Fibroblast of skin of abdomen (primary cell): ENCODE data around the gene ANKRD44.
A peak's percentile ranks its signal among the peaks of the same experiment; 100 is the strongest.
"Not testable (repeated sequence)": the region's sequence is repeated elsewhere in the genome, so short reads cannot be mapped to it uniquely, and the experiment has no call there.

Source experiments
- DNase-seq: peaks from one replicate; pipeline ENCODE4 v3.0.0-alpha.2; 2013

ANKRD44 gene

GRCh38 chr2:197071790-197072436, 238.7 kb downstream of the ANKRD44 start:
- peak; percentile 44 for DNase-seq

- DNase-seq = no peak
Observed at GRCh38 chr2:197071213-197071612, 239.4 kb downstream of the ANKRD44 start.

GRCh38 chr2:197069958-197070357, 240.6 kb downstream of the ANKRD44 start:
- DNase-seq = no peak

GRCh38 chr2:197062574-197062973, 248.0 kb downstream of the ANKRD44 start:
- not testable (repeated sequence) for DNase-seq

GRCh38 chr2:197059477-197059876, 251.1 kb downstream of the ANKRD44 start:
- DNase-seq = peak; percentile 25

- no peak for DNase-seq
Observed at GRCh38 chr2:197058777-197059300, 251.7 kb downstream of the ANKRD44 start.

- no peak for DNase-seq
Observed at GRCh38 chr2:197057959-197058358, 252.6 kb downstream of the ANKRD44 start.

- no peak for DNase-seq
Observed at GRCh38 chr2:197055045-197055444, 255.5 kb downstream of the ANKRD44 start.

GRCh38 chr2:197054437-197054836, 256.1 kb downstream of the ANKRD44 start:
- DNase-seq = peak; percentile 51

GRCh38 chr2:197052356-197052755, 258.2 kb downstream of the ANKRD44 start:
- DNase-seq = no peak

GRCh38 chr2:197045115-197045514, 265.5 kb downstream of the ANKRD44 start:
- DNase-seq = no peak

GRCh38 chr2:197042739-197043196, 267.8 kb downstream of the ANKRD44 start:
- no peak for DNase-seq

GRCh38 chr2:197037863-197038398, 272.6 kb downstream of the ANKRD44 start:
- no peak for DNase-seq

- DNase-seq = no peak
Observed at GRCh38 chr2:197035002-197035401, 275.6 kb downstream of the ANKRD44 start.

- no peak for DNase-seq
Observed at GRCh38 chr2:197034292-197034691, 276.3 kb downstream of the ANKRD44 start.

GRCh38 chr2:197033222-197033621, 277.4 kb downstream of the ANKRD44 start:
- DNase-seq = peak; percentile 20

- no peak for DNase-seq
Observed at GRCh38 chr2:197031803-197032202, 278.8 kb downstream of the ANKRD44 start.

- DNase-seq = no peak
Observed at GRCh38 chr2:197030090-197030489, 280.5 kb downstream of the ANKRD44 start.

- no peak for DNase-seq
Observed at GRCh38 chr2:197028633-197029032, 281.9 kb downstream of the ANKRD44 start.

- peak; percentile 86 for DNase-seq
Observed at GRCh38 chr2:197028230-197028629, 282.4 kb downstream of the ANKRD44 start.

- DNase-seq = no peak
Observed at GRCh38 chr2:197024206-197024605, 286.4 kb downstream of the ANKRD44 start.

- not testable (repeated sequence) for DNase-seq
Observed at GRCh38 chr2:197020921-197021320, 289.7 kb downstream of the ANKRD44 start.

- no peak for DNase-seq
Observed at GRCh38 chr2:197013098-197013497, 297.5 kb downstream of the ANKRD44 start.
